22Rv1 (cell line): Measurements from ENCODE around the gene CNOT1.

ENCODE experiments used
- CTCF ChIP-seq: fragments of 450-650 bp; IDR thresholded peaks from 2 replicates; pipeline ENCODE4 v1.5.1; 2017; ENCODE audit warnings: mild to moderate bottlenecking
- ZFX ChIP-seq: fragments of 450-650 bp; IDR thresholded peaks from 2 replicates; pipeline ENCODE4 v1.6.1; 2017; ENCODE audit warnings: antibody characterized with exemption, borderline replicate concordance

DNA sequence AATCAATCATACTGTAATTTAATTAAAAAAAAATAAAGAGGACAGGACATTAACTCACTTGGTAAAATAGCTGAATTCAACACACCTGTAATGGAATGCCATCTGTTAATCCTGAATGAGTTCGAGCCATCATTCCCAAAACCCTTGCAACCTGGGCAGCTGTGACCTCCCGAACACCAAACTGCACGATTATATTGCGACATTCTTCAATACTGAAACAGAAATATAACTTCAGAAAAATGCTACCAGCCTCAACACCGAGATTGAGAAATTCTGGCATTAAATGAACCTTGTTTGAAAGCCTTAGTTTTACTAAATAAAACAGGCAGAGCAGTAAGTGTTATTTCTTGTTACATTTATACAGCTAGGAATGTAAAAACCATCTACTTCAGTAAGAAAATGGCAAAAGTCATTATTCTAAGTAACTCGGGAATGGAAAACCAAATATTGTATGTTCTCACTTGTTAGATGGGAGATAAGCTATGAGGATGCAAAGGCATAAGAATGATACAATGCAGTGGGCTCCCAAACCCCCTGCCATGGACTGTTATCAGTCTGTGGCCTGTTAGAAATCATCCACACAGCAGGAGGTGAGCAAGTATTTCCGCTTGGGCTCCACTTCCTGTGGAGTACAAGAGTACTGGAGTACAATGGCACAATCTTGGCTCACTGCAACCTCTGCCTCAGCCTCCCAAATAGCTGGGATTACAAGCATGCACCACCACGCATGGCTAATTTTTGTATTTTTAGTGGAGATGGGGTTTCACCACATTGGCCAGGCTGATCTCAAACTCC, 46.5 kb downstream of the CNOT1 start:
- no peak for TF ChIP-seq CTCF
- TF ChIP-seq ZFX: no peak
